NCI-H2196 treated with DMSO at 0.1 percent for 48 hours (cell line): ENCODE measurements around the gene CLDN17.

Experiments used
- DNase-seq: peaks from one replicate; lab custom pipeline; 2025; ENCODE audit not compliant: unreplicated experiment; lab: John Stamatoyannopoulos, UW

CLDN17 gene

GRCh38 chr21:30166705-30167104 is at the start of gene CLDN17:
Gene CLDN17, minus strand, starts transcription at chr21:30166805. Its CDS starts 188 bp downstream, at chr21:30166617.
- no peak for DNase-seq

GRCh38 chr21:30216041-30216723 is 49.6 kb upstream of the CLDN17 start, which contains the start of gene CLDN8:
Gene CLDN8, minus strand, starts transcription at chr21:30216097. Its CDS starts 172 bp downstream, at chr21:30215925.
- no peak for DNase-seq

- DNase-seq: no peak
These were observed 44.5 kb upstream of the CLDN17 start for GRCh38 chr21:30211071-30211470.

GRCh38 chr21:30209601-30210000 is 43.0 kb upstream of the CLDN17 start:
- DNase-seq: no peak

GRCh38 chr21:30207252-30207579 is 40.6 kb upstream of the CLDN17 start:
- DNase-seq: no peak

- DNase-seq: no peak
These were observed 40.1 kb upstream of the CLDN17 start for GRCh38 chr21:30206551-30207251.

- no peak for DNase-seq
These were observed 33.4 kb upstream of the CLDN17 start for GRCh38 chr21:30200000-30200399.

- DNase-seq: no peak
These were observed 28.2 kb upstream of the CLDN17 start for GRCh38 chr21:30194701-30195299.

GRCh38 chr21:30193201-30193600 is 26.6 kb upstream of the CLDN17 start:
- DNase-seq: no peak

- DNase-seq: no peak
These were observed 23.9 kb upstream of the CLDN17 start for GRCh38 chr21:30190554-30190953.

GRCh38 chr21:30189773-30190172 is 23.2 kb upstream of the CLDN17 start:
- DNase-seq: no peak

GRCh38 chr21:30186242-30186641 is 19.6 kb upstream of the CLDN17 start:
- no peak for DNase-seq

GRCh38 chr21:30168086-30168485 is 1.5 kb upstream of the CLDN17 start:
- DNase-seq: no peak

- DNase-seq: no peak
These were observed 434 bp downstream of the CLDN17 start for GRCh38 chr21:30166171-30166570.

GRCh38 chr21:30164796-30165195 is 1.8 kb downstream of the CLDN17 start:
- no peak for DNase-seq

- DNase-seq: no peak
These were observed 12.8 kb downstream of the CLDN17 start for GRCh38 chr21:30153697-30154340.

- DNase-seq: no peak
These were observed 13.8 kb downstream of the CLDN17 start for GRCh38 chr21:30152792-30153191.

GRCh38 chr21:30148906-30149305 is 17.7 kb downstream of the CLDN17 start:
- DNase-seq: no peak

GRCh38 chr21:30146558-30147282 is 19.9 kb downstream of the CLDN17 start:
- no peak for DNase-seq

GRCh38 chr21:30138483-30138882 is 28.1 kb downstream of the CLDN17 start:
- DNase-seq: no peak

- no peak for DNase-seq
These were observed 37.4 kb downstream of the CLDN17 start for GRCh38 chr21:30129246-30129645.
